Measurements from ENCODE around the gene MAML3. TPM values are rescaled to one million over a fixed set of nuclear protein-coding genes. Genes with fewer than 3 reads are reported as not detected.

MAML3 gene
- total RNA-seq, 5 donors from 2014 or later (not counting 1 experiment from before 2014, with no cell fraction given), result 2.0 to 3.4 (median 2.7) TPM

GRCh38 chr4:140031706-140032105 is 122.3 kb downstream of the MAML3 start:
- H3K27ac Mint-ChIP-seq, result no peak overlapping the region
- Histone ChIP-seq H3K4me1 (ENCODE audit: control insufficient read depth in 1 of 2, extremely low read depth in 1 of 2, insufficient read depth in 2 of 2, low read length in 2 of 2) (peaks cover 0 to 2% of the 10 kb centered on the region in 2 experiments), H3K27me3 (replicated peaks in 1 of 2; ENCODE audit: control insufficient read depth in 2 of 2, extremely low read depth in 1 of 2, insufficient read depth in 2 of 2, low read length in 1 of 2) (peaks cover 0 to 3% of the 10 kb centered on the region in 2 experiments), H3K36me3 (ENCODE audit: control insufficient read depth in 2 of 2, extremely low read depth in 1 of 2, insufficient read depth in 1 of 2, low read length in 1 of 2) (no peaks in the 10 kb centered on the region), H3K9me3 (no peaks in the 10 kb centered on the region), H3K4me3 (ENCODE audit: control insufficient read depth in 1 of 2, extremely low read depth in 1 of 2, low read length in 1 of 2) (no peak overlapping the region), H3K27ac (ENCODE audit: low read length) (no peak overlapping the region)
- WGBS (ENCODE audit: insufficient coverage), result no CpG with 5 or more reads among the region's 2 CpGs
- H3K4me3 Mint-ChIP-seq, result no peak overlapping the region
- H3K4me1 Mint-ChIP-seq, result no peaks in the 10 kb centered on the region
- DNase-seq (no peak), ATAC-seq (replicated peaks in 1 of 4) (no peak)
- H3K36me3 Mint-ChIP-seq, result no peaks in the 10 kb centered on the region
- POLR2A ChIA-PET, result interaction anchor here in 1 of 2 donors (0.6 kb wide), 1 partner anchor 23 kb away, joined by 5 read pairs; no protein-coding TSS in a partner anchor
- peaks cover 3 to 18% of the 10 kb centered on the region in 2 donors for H3K27me3 Mint-ChIP-seq
- CTCF ChIA-PET, result no interaction called here
- no peaks in the 10 kb centered on the region for H3K9me3 Mint-ChIP-seq

DNA sequence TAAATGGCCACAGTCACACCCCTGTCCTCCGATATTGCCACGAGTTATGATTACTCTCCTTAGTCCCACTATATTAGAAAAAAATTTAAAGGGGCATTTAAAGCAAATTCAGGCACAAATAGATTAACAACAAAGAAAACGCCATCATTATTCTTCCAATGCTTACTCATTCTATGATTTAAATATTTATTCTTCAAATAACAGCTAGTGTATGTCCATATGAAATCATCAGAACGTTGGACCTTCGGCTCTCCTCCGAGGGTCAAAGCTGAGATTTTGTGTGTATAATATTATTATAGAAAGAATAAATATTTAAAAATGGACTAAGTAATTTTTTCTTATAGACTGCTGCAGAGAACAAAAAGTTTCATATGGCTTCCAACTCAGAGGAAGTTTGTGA is 122.9 kb downstream of the MAML3 start:
- no peaks in the 10 kb centered on the region for H3K36me3 ChIP-seq (ENCODE audit: control insufficient read depth in 2 of 2, extremely low read depth in 1 of 2, insufficient read depth in 1 of 2, low read length in 1 of 2)
- Mint-ChIP-seq H3K27ac (no peak overlapping the region), H3K36me3 (no peaks in the 10 kb centered on the region), H3K27me3 (peaks cover 3 to 18% of the 10 kb centered on the region in 2 donors), H3K4me3 (no peak overlapping the region), H3K9me3 (no peaks in the 10 kb centered on the region), H3K4me1 (no peaks in the 10 kb centered on the region)
- ATAC-seq (replicated peaks in 1 of 4) (no peak), DNase-seq (no peak)
- H3K4me1 ChIP-seq (ENCODE audit: control insufficient read depth in 1 of 2, extremely low read depth in 1 of 2, insufficient read depth in 2 of 2, low read length in 2 of 2), result peaks cover 0 to 2% of the 10 kb centered on the region in 2 experiments
- H3K9me3 ChIP-seq, result no peaks in the 10 kb centered on the region
- POLR2A ChIA-PET, result interaction anchor here in 1 of 2 donors (0.6 kb wide), 1 partner anchor 23 kb away, joined by 5 read pairs; no protein-coding TSS in a partner anchor
- H3K27ac ChIP-seq (ENCODE audit: low read length), result no peak overlapping the region
- no peak overlapping the region for H3K4me3 ChIP-seq (ENCODE audit: control insufficient read depth in 1 of 2, extremely low read depth in 1 of 2, low read length in 1 of 2)
- H3K27me3 ChIP-seq (replicated peaks in 1 of 2; ENCODE audit: control insufficient read depth in 2 of 2, extremely low read depth in 1 of 2, insufficient read depth in 2 of 2, low read length in 1 of 2), result peaks cover 0 to 3% of the 10 kb centered on the region in 2 experiments
- WGBS (ENCODE audit: insufficient coverage), result no CpG with 5 or more reads among the region's 6 CpGs
- CTCF ChIA-PET, result no interaction called here

GRCh38 chr4:140028676-140029517 is 125.1 kb downstream of the MAML3 start:
- no peaks in the 10 kb centered on the region for H3K36me3 Mint-ChIP-seq
- no peaks in the 10 kb centered on the region for H3K9me3 ChIP-seq

GRCh38 chr4:140028101-140028500 is 125.9 kb downstream of the MAML3 start:
- H3K27me3 ChIP-seq (replicated peaks in 1 of 2; ENCODE audit: control insufficient read depth in 2 of 2, extremely low read depth in 1 of 2, insufficient read depth in 2 of 2, low read length in 1 of 2), result no peaks in the 10 kb centered on the region
- no peaks in the 10 kb centered on the region for H3K9me3 ChIP-seq
- CTCF ChIA-PET, result interaction anchor here in 1 of 2 donors (0.6 kb wide), 1 partner anchor 24 kb away, joined by 4 read pairs; no protein-coding TSS in a partner anchor
- H3K27ac ChIP-seq (ENCODE audit: low read length), result no peak overlapping the region
- POLR2A ChIA-PET, result no interaction called here
- ATAC-seq (replicated peaks in 1 of 4) (no peak), DNase-seq (no peak)
- no peaks in the 10 kb centered on the region for H3K4me1 Mint-ChIP-seq
- no peak overlapping the region for H3K4me3 ChIP-seq (ENCODE audit: control insufficient read depth in 1 of 2, extremely low read depth in 1 of 2, low read length in 1 of 2)
- H3K9me3 Mint-ChIP-seq, result no peaks in the 10 kb centered on the region
- no peak overlapping the region for H3K4me3 Mint-ChIP-seq
- H3K4me1 ChIP-seq (ENCODE audit: control insufficient read depth in 1 of 2, extremely low read depth in 1 of 2, insufficient read depth in 2 of 2, low read length in 2 of 2), result peaks cover 0 to 2% of the 10 kb centered on the region in 2 experiments
- H3K27ac Mint-ChIP-seq, result no peak overlapping the region
- H3K36me3 ChIP-seq (ENCODE audit: control insufficient read depth in 2 of 2, extremely low read depth in 1 of 2, insufficient read depth in 1 of 2, low read length in 1 of 2), result no peaks in the 10 kb centered on the region
- no peaks in the 10 kb centered on the region for H3K36me3 Mint-ChIP-seq
- WGBS (ENCODE audit: insufficient coverage), result 60% methylated on average over 1 of the region's 1 CpG
- peaks cover 3 to 15% of the 10 kb centered on the region in 2 donors for H3K27me3 Mint-ChIP-seq

More at GRCh38 chr4:140028676-140029517, 125.1 kb downstream of the MAML3 start:
- Mint-ChIP-seq H3K9me3 (no peaks in the 10 kb centered on the region), H3K27ac (no peak overlapping the region), H3K4me3 (no peak overlapping the region), H3K4me1 (no peaks in the 10 kb centered on the region), H3K27me3 (peaks cover 3 to 18% of the 10 kb centered on the region in 2 donors)
- DNase-seq (no peak), ATAC-seq (replicated peaks in 1 of 4) (no peak)
- H3K36me3 ChIP-seq (ENCODE audit: control insufficient read depth in 2 of 2, extremely low read depth in 1 of 2, insufficient read depth in 1 of 2, low read length in 1 of 2), result no peaks in the 10 kb centered on the region
- no peak overlapping the region for H3K27ac ChIP-seq (ENCODE audit: low read length)
- no peak overlapping the region for H3K4me3 ChIP-seq (ENCODE audit: control insufficient read depth in 1 of 2, extremely low read depth in 1 of 2, low read length in 1 of 2)
- ChIA-PET CTCF (interaction anchor here in 1 of 2 donors (0.6 kb wide), 1 partner anchor 24 kb away, joined by 4 read pairs; no protein-coding TSS in a partner anchor), POLR2A (no interaction called here)
- 86% methylated on average over 4 of the region's 6 CpGs for WGBS (ENCODE audit: insufficient coverage)
- peaks cover 0 to 2% of the 10 kb centered on the region in 2 experiments for H3K4me1 ChIP-seq (ENCODE audit: control insufficient read depth in 1 of 2, extremely low read depth in 1 of 2, insufficient read depth in 2 of 2, low read length in 2 of 2)
- peaks cover 0 to 3% of the 10 kb centered on the region in 2 experiments for H3K27me3 ChIP-seq (replicated peaks in 1 of 2; ENCODE audit: control insufficient read depth in 2 of 2, extremely low read depth in 1 of 2, insufficient read depth in 2 of 2, low read length in 1 of 2)

DNA sequence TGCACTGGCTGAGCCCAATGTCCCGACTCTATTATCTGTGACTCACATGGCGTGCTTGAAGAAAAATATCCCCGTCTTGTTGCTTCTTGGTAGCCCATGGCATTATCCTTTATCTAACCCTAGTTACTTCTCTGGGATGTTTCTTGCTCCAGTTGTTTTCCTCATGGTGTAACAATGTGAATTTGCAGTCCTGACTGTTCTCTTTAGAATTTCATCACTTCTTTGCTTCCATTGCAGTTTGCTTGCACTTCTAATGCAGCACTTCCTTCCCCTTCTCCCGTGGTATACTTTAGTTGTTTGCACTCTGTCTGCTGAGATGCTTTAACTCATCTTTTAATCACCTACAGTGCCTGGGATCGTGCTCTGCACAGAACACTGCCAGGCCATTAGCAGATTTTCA is 126.9 kb downstream of the MAML3 start:
- POLR2A ChIA-PET, result no interaction called here
- no peaks in the 10 kb centered on the region for H3K9me3 ChIP-seq

DNA sequence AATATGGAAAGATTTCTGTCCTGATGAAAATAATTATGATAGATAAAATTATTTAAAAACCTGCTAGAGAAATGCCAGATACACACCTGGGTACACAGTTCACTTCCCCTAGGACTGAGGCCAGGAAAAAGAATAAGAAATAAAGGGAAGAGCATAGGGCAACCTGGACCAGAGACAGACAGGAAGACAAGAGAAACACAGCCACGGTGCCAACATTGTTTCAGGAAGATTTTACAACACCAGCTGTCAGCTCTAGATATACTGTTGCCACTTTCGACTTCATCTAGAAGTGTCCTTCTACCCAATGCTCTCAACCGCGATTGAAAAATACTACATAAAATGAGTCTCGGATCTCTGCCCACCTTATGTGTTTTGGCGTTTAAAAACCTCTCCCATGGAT is 128.5 kb downstream of the MAML3 start:
- no peak overlapping the region for H3K4me3 Mint-ChIP-seq
- WGBS (ENCODE audit: insufficient coverage), result no CpG with 5 or more reads among the region's 6 CpGs
- no peak overlapping the region for H3K27ac ChIP-seq (ENCODE audit: low read length)
- ChIA-PET POLR2A (no interaction called here), CTCF (no interaction called here)
- H3K4me3 ChIP-seq (ENCODE audit: control insufficient read depth in 1 of 2, extremely low read depth in 1 of 2, low read length in 1 of 2), result no peak overlapping the region
- no peaks in the 10 kb centered on the region for H3K36me3 ChIP-seq (ENCODE audit: control insufficient read depth in 2 of 2, extremely low read depth in 1 of 2, insufficient read depth in 1 of 2, low read length in 1 of 2)
- peaks cover 1 to 5% of the 10 kb centered on the region in 2 donors for H3K27me3 Mint-ChIP-seq
- no peak for DNase-seq
- no peaks in the 10 kb centered on the region for H3K27me3 ChIP-seq (replicated peaks in 1 of 2; ENCODE audit: control insufficient read depth in 2 of 2, extremely low read depth in 1 of 2, insufficient read depth in 2 of 2, low read length in 1 of 2)
- no peaks in the 10 kb centered on the region for H3K9me3 ChIP-seq
- H3K27ac Mint-ChIP-seq, result no peak overlapping the region
- H3K4me1 ChIP-seq (ENCODE audit: control insufficient read depth in 1 of 2, extremely low read depth in 1 of 2, insufficient read depth in 2 of 2, low read length in 2 of 2), result peaks cover 0 to 2% of the 10 kb centered on the region in 2 experiments
- no peaks in the 10 kb centered on the region for H3K9me3 Mint-ChIP-seq
- no peak for ATAC-seq (replicated peaks in 1 of 4)
- no peaks in the 10 kb centered on the region for H3K4me1 Mint-ChIP-seq
- no peaks in the 10 kb centered on the region for H3K36me3 Mint-ChIP-seq

More for the DNA sequence above, 126.9 kb downstream of the MAML3 start:
- Mint-ChIP-seq H3K27ac (no peak overlapping the region), H3K27me3 (peaks cover 3 to 11% of the 10 kb centered on the region in 2 donors), H3K9me3 (no peaks in the 10 kb centered on the region), H3K4me3 (no peak overlapping the region), H3K4me1 (no peaks in the 10 kb centered on the region), H3K36me3 (no peaks in the 10 kb centered on the region)
- no peaks in the 10 kb centered on the region for H3K27me3 ChIP-seq (replicated peaks in 1 of 2; ENCODE audit: control insufficient read depth in 2 of 2, extremely low read depth in 1 of 2, insufficient read depth in 2 of 2, low read length in 1 of 2)
- no peak overlapping the region for H3K27ac ChIP-seq (ENCODE audit: low read length)
- WGBS (ENCODE audit: insufficient coverage), result 33% methylated on average over 1 of the region's 5 CpGs
- CTCF ChIA-PET, result no interaction called here
- DNase-seq, result no peak
- H3K36me3 ChIP-seq (ENCODE audit: control insufficient read depth in 2 of 2, extremely low read depth in 1 of 2, insufficient read depth in 1 of 2, low read length in 1 of 2), result no peaks in the 10 kb centered on the region
- no peak overlapping the region for H3K4me3 ChIP-seq (ENCODE audit: control insufficient read depth in 1 of 2, extremely low read depth in 1 of 2, low read length in 1 of 2)
- peaks cover 0 to 2% of the 10 kb centered on the region in 2 experiments for H3K4me1 ChIP-seq (ENCODE audit: control insufficient read depth in 1 of 2, extremely low read depth in 1 of 2, insufficient read depth in 2 of 2, low read length in 2 of 2)
- ATAC-seq (replicated peaks in 1 of 4), result no peak

All from T-cell (primary cell).